NT2/D1 (cell line): Measurements from ENCODE around the gene KIFC3.

ENCODE experiments used
- DNase-seq: peaks from one replicate; pipeline ENCODE4 v3.0.0-alpha.2; 2011; ENCODE audit warnings: low read depth, low spot score
- H3K27me3 ChIP-seq: 2 replicates; pipeline ENCODE4 v1.6.0; 2011; ENCODE audit warnings: mild to moderate bottlenecking; ENCODE audit not compliant: insufficient read length, insufficient read depth
- H3K36me3 ChIP-seq: 2 replicates; pipeline ENCODE4 v1.6.1; 2011; ENCODE audit warnings: mild to moderate bottlenecking, low read length, mixed read lengths; ENCODE audit not compliant: insufficient read depth, insufficient read length
- H3K4me1 ChIP-seq: 2 replicates; pipeline ENCODE4 v1.5.1; 2011; ENCODE audit not compliant: insufficient read depth, insufficient read length
- H3K4me3 ChIP-seq: 2 replicates; pipeline ENCODE4 v1.5.1; 2011; ENCODE audit warnings: low read depth; ENCODE audit not compliant: insufficient read length
- H3K9ac ChIP-seq: 2 replicates; pipeline ENCODE4 v1.6.0; 2011; ENCODE audit warnings: low read depth; ENCODE audit not compliant: insufficient read length
- H3K9me3 ChIP-seq: 2 replicates; pipeline ENCODE4 v1.5.1; 2011; ENCODE audit warnings: mild to moderate bottlenecking, low read length; ENCODE audit not compliant: insufficient read depth
- SUZ12 ChIP-seq: IDR thresholded peaks from 2 replicates; pipeline ENCODE4 v1.6.1; 2011; ENCODE audit not compliant: insufficient read length, insufficient read depth; ENCODE audit errors: extremely low read depth
- YY1 ChIP-seq: IDR thresholded peaks from 2 replicates; pipeline ENCODE4 v1.6.1; 2011; ENCODE audit not compliant: insufficient read length, insufficient read depth
- ZNF274 ChIP-seq: IDR thresholded peaks from 2 replicates; pipeline ENCODE4 v1.6.1; 2011; ENCODE audit warnings: mild to moderate bottlenecking, low read depth, low read length

Gene KIFC3

DNA sequence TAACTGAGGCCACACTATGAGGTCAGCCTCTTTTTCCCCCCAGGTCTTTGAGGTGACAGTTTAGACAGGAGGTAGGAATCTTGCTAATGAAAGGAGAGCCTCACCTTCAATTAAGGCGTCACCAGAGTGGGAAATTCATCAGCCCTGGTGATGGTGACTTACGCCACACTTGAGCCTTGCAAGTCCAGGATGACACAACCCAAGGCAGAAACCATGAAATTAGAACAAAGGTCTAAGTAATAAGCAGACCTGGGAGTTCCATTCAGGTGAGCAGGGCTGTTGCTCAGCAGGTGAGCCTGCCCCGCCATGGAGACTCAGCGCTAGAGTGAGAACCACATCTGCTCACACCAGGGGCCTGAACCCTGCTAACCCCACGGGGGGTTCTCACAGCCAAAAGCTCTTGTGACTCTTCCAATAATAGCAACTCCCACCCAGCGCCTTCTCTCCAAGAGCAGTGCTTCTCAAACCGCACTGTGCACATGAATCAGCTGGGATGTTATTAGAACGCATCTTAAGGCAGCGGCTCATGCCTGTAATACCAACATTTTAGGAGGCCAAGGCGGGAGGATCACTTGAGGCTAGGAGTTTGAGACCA, 28.7 kb upstream of the KIFC3 start:
- no peaks in the 10 kb centered on the region for H3K36me3 ChIP-seq
- peaks cover 3% of the 10 kb centered on the region for H3K4me1 ChIP-seq
- H3K27me3 ChIP-seq, result no peaks in the 10 kb centered on the region
- H3K9ac ChIP-seq, result no peak overlapping the region
- TF ChIP-seq YY1, result no peak
- TF ChIP-seq SUZ12, result no peak
- TF ChIP-seq ZNF274, result no peak
- no peaks in the 10 kb centered on the region for H3K9me3 ChIP-seq
- H3K4me3 ChIP-seq, result no peak overlapping the region
- DNase-seq, result no peak

DNA sequence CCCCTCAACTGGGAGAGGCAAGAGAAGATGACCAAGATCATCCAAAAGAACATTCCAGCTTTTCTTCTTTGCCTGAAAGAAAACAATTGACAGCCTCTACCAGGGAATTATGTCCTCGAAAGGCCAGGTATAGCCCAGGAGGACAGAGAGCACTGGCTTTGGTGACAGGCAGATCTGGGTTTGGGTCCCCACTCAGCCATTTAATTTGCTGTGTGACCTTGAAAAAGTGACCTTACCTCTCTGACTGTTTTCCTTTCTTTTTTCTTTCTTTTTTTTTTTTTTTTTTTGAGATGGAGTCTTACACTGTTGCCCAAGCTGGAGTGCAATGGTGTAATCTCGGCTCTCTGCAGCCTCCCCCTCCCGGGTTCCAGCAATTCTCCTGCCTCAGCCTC, 27.7 kb upstream of the KIFC3 start:
- Histone ChIP-seq H3K9ac (no peak overlapping the region), H3K4me3 (no peak overlapping the region), H3K9me3 (no peaks in the 10 kb centered on the region), H3K36me3 (no peaks in the 10 kb centered on the region), H3K4me1 (peaks cover 5% of the 10 kb centered on the region), H3K27me3 (no peaks in the 10 kb centered on the region)
- TF ChIP-seq SUZ12 (no peak), ZNF274 (no peak), YY1 (no peak)
- no peak for DNase-seq

DNA sequence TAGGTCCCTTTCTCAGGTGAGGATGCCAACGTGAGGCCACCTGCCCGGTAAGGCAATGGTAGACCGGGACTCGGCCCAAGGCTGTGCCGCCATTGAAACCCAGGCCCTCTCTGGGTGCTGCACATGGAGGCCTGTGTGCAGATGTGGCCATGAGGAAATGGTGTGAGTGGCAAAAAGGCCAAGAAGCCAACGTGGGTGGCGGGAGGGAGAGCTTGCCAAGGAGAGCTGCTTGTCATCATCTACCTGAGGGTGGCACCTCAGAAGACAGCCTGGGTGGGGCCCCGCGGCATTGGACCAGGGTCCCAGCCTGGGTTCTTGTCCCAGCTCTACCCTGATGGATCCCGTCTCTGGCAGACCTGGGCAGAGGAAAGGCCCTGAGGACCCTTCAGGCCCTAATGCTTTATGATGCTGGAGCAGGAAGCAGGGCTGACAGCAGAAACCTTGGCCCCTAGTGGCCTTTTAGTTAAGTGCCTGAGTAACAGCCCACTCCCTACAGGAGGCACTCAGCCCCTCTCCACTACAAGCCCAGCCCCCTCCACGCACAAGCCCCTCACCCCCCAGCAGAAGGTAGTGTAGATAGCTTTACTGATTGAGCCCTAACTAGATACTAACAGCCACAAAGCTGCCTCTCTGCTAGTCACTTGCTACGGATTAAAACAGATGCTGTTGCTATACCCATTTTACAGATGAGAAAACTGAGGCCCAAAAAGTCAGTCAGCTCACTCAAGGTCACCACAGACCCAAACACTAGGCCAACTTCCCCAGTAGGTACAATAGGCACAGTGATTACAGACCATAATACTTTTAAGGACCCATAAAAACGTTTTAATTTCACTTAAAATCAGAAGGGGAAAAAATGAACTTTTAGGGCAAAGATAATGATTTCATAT, 26.2 kb upstream of the KIFC3 start:
- H3K36me3 ChIP-seq, result no peaks in the 10 kb centered on the region
- TF ChIP-seq SUZ12, result no peak
- TF ChIP-seq YY1, result no peak
- no peak for TF ChIP-seq ZNF274
- H3K27me3 ChIP-seq, result no peaks in the 10 kb centered on the region
- no peak for DNase-seq
- no peak overlapping the region for H3K9ac ChIP-seq
- no peak overlapping the region for H3K4me3 ChIP-seq
- no peaks in the 10 kb centered on the region for H3K9me3 ChIP-seq
- H3K4me1 ChIP-seq, result peaks cover 9% of the 10 kb centered on the region

DNA sequence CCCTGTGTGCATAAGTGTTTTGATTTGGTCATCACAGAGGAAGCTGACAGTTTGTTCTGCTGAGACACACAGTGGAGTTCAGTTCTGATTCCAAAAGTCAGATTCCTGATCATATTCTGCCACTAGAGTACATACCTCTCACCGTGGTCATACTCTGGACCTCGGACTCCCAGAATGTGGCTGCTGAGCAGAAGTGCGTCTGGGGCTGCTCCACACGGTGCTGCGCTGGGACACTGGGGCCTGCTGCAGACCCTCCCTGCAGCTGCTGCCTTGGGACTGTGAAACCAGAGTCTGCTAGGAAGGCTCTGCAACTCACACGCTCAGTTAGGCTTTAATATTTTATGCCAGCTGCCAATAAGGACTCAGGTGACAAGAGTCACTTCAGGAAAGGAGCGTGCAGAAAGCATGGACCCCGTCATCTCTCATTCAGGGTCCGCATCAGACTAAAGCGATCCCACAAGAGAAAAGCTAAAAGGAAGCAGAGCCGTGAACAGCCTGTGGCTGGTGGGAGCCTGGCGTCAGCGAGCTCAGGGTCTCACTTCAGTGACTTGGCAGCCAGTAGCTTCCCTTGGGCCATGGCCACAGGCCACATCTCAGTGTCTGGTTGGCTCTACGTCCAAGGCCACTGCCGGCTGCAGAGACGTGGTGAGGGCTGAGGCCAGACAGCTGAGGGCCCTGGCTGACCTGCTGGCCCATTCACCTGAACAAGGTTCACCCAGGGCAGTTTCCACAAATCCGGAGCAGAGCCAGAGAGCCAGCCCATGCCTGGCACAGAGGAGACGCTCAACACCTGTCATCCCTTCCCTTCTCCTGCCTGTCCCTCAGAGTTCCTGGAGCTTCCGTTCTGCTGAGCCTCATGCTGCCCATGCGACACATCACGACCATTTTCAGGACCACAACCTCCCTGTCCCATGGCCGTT, 24.7 kb upstream of the KIFC3 start:
- Histone ChIP-seq H3K4me1 (peaks cover 9% of the 10 kb centered on the region), H3K9ac (no peak overlapping the region), H3K9me3 (no peaks in the 10 kb centered on the region), H3K27me3 (no peaks in the 10 kb centered on the region), H3K36me3 (no peaks in the 10 kb centered on the region), H3K4me3 (no peak overlapping the region)
- TF ChIP-seq ZNF274 (no peak), SUZ12 (no peak), YY1 (no peak)
- no peak for DNase-seq

DNA sequence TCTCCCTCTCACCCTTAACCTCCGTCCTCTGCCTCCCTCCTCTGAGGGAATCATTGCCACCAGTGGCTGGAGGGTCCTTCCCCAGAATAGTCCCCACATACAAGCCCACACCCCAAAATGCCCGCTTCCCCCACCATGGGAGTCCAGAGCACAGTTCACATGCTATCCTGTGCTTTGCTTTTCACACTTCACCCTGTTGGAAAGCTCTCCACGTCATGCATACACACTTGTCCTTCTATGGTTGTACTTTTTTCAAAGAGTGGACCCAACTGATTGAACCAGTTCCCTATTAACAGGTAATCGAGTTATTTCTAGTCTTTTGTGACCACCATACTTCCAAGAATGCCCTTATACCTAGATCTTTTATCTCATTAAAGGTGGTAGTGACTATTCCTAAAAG, 23.8 kb upstream of the KIFC3 start:
- H3K36me3 ChIP-seq, result no peaks in the 10 kb centered on the region
- DNase-seq, result no peak
- H3K4me1 ChIP-seq, result peaks cover 9% of the 10 kb centered on the region
- no peaks in the 10 kb centered on the region for H3K27me3 ChIP-seq
- no peak overlapping the region for H3K9ac ChIP-seq
- H3K9me3 ChIP-seq, result no peaks in the 10 kb centered on the region
- H3K4me3 ChIP-seq, result no peak overlapping the region
- TF ChIP-seq SUZ12, result no peak
- TF ChIP-seq ZNF274, result no peak
- TF ChIP-seq YY1, result no peak

DNA sequence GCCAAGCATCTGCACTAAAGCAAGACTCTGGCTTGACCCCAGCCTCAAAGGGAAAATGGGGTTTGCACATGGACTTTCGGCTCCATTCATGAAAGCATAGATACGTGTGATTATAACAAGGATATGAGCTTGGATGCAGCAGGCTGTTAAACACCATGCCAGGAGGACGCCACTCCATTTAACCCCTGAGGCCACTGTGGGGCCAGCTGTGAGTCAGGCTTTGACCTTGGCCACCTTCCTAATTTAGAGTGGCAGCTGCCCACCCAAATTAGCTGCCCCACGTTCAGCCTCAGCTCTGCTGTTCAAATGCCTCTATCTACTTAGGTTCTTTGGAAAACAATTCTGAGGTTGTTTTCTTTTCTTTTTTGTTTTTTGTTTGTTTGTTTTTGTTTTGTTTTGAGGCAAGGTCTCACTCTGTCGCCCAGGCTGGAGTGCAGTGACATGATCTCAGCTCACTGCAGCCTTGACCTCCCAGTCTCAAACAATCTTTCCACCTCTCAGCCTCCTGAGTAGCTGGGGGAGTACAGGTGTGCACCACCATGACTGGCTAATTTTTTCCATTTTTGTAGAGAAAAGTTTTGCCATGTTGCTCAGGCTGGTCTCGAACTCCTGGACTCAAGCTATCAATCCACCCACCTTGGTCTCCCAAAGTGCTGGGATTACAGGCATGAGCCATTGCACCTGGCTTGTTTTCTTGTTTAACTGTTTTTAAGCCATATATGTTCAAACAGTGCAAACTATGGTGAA, 23.2 kb upstream of the KIFC3 start:
- no peak for DNase-seq
- TF ChIP-seq ZNF274, result no peak
- no peak for TF ChIP-seq SUZ12
- no peak for TF ChIP-seq YY1

More for the DNA sequence above, 23.2 kb upstream of the KIFC3 start:
- H3K9ac ChIP-seq, result no peak overlapping the region
- H3K27me3 ChIP-seq, result no peaks in the 10 kb centered on the region
- no peak overlapping the region for H3K4me3 ChIP-seq
- no peaks in the 10 kb centered on the region for H3K9me3 ChIP-seq
- no peaks in the 10 kb centered on the region for H3K36me3 ChIP-seq
- H3K4me1 ChIP-seq, result peaks cover 9% of the 10 kb centered on the region
